GM23248 (cell line): ENCODE results near the gene NFATC3. TPM values are rescaled to one million over a fixed set of nuclear protein-coding genes. Genes with fewer than 3 reads are reported as not detected.

Experiments
- DNase-seq: peaks from one replicate; pipeline ENCODE4 v3.0.0-alpha.2; 2015
- H2AFZ ChIP-seq: fragments of 200-600 bp; sonication (generic); 2 replicates; pipeline ENCODE4 v1.6.1; 2016; ENCODE audit warnings: antibody characterized with exemption
- H3F3A ChIP-seq: fragments of 200-600 bp; sonication (generic); 2 replicates; pipeline ENCODE4 v1.6.1; 2016; ENCODE audit warnings: mild to moderate bottlenecking, antibody characterized with exemption, mixed run types; ENCODE audit not compliant: insufficient read depth
- H3K27ac ChIP-seq: fragments of 200-600 bp; sonication (generic); 2 replicates; pipeline ENCODE4 v1.5.1; 2016; ENCODE audit warnings: mild to moderate bottlenecking
- H3K27me3 ChIP-seq: fragments of 200-600 bp; sonication (generic); replicated peaks from 2 replicates; pipeline ENCODE4 v1.6.1; 2016; ENCODE audit warnings: mild to moderate bottlenecking; ENCODE audit not compliant: insufficient read depth
- H3K36me3 ChIP-seq: fragments of 200-600 bp; sonication (generic); 2 replicates; pipeline ENCODE4 v1.6.1; 2016; ENCODE audit warnings: low read depth, mild to moderate bottlenecking
- H3K4me1 ChIP-seq: fragments of 200-600 bp; sonication (generic); 2 replicates; pipeline ENCODE4 v1.6.1; 2016; ENCODE audit warnings: mild to moderate bottlenecking; ENCODE audit not compliant: insufficient read depth
- H3K4me2 ChIP-seq: fragments of 200-600 bp; sonication (generic); one replicate; pipeline ENCODE4 v1.6.1; 2016; ENCODE audit warnings: mild to moderate bottlenecking; ENCODE audit not compliant: unreplicated experiment
- H3K4me3 ChIP-seq: fragments of 200-600 bp; sonication (generic); 2 replicates; pipeline ENCODE4 v1.5.1; 2016; ENCODE audit warnings: mild to moderate bottlenecking
- H3K79me2 ChIP-seq: fragments of 200-600 bp; sonication (generic); 2 replicates; pipeline ENCODE4 v1.6.1; 2016; ENCODE audit warnings: mild to moderate bottlenecking; ENCODE audit not compliant: insufficient read depth
- H3K9ac ChIP-seq: fragments of 200-600 bp; sonication (generic); 2 replicates; pipeline ENCODE4 v1.6.1; 2016; ENCODE audit warnings: mild to moderate bottlenecking
- H3K9me2 ChIP-seq: fragments of 200-600 bp; sonication (generic); 2 replicates; pipeline ENCODE4 v1.6.1; 2016; ENCODE audit warnings: mixed run types, mild to moderate bottlenecking, moderate library complexity; ENCODE audit not compliant: insufficient read depth
- H3K9me3 ChIP-seq: fragments of 200-600 bp; sonication (generic); one replicate; pipeline ENCODE4 v1.6.1; 2017; ENCODE audit warnings: low read depth
- H4K20me1 ChIP-seq: fragments of 200-600 bp; sonication (generic); 2 replicates; pipeline ENCODE4 v1.6.0; 2016; ENCODE audit not compliant: insufficient read depth
- EZH2 ChIP-seq: fragments of 200-600 bp; sonication (generic); IDR thresholded peaks from 2 replicates; pipeline ENCODE4 v1.6.1; 2018; ENCODE audit warnings: antibody characterized with exemption, mild to moderate bottlenecking; ENCODE audit not compliant: insufficient read depth, poor library complexity, severe bottlenecking
- EZH2phosphoT487 ChIP-seq: fragments of 200-600 bp; sonication (generic); IDR thresholded peaks from 2 replicates; pipeline ENCODE4 v1.6.1; 2018; ENCODE audit warnings: antibody characterized with exemption, moderate library complexity, mild to moderate bottlenecking, low read depth; ENCODE audit not compliant: insufficient read depth
- WGBS, 2 experiments: methylation state at CpG; one replicate each; pipeline ENCODE4 v1.1.6; 2015 to 2017; ENCODE audit warnings: low lambda C conversion rate in 2 of 2, low coverage in 1 of 2; ENCODE audit errors: missing lambda C conversion rate in 2 of 2; 5-methylcytosine and 5-hydroxymethylcytosine counted together
- in situ Hi-C: fragments of 300-500 bp; cut with MboI; formaldehyde crosslinking; loops from 2 replicates; pipeline ENCODE4 v1.15.0; 2020
- polyA plus RNA-seq: library from polyadenylated mRNA; unstranded; fragments of >200 nt; fragmentation: Nextera tagmentation; extraction: Ambion mirVana; gene quantifications from 2 replicates; pipeline ENCODE4 v1.2.1, GENCODE V29; 2016
- total RNA-seq: library from RNA; depleted of rRNA; stranded (reverse); fragments of >200 nt; shearing (Covaris generic); gene quantifications from 2 replicates; pipeline ENCODE4 v1.2.3, GENCODE V29; 2014

Gene NFATC3
- total and polyA plus RNA-seq, 2 experiments from 2014 or later: 10.2 to 14.2 TPM

DNA sequence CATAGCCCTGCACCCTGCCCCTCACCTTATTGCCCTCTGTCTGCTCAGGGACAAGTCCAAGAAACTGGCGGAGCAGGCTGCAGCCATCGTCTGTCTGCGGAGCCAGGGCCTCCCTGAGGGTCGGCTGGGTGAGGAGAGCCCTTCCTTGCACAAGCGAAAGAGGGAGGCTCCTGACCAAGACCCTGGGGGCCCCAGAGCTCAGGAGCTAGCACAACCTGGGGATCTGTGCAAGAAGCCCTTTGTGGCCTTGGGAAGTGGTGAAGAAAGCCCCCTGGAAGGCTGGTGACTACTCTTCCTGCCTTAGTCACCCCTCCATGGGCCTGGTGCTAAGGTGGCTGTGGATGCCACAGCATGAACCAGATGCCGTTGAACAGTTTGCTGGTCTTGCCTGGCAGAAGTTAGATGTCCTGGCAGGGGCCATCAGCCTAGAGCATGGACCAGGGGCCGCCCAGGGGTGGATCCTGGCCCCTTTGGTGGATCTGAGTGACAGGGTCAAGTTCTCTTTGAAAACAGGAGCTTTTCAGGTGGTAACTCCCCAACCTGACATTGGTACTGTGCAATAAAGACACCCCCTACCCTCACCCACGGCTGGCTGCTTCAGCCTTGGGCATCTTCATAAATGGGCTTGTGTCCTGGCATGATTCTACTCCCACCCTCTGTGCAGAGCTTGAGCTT is 6.3 kb upstream of the NFATC3 start:
- Histone ChIP-seq H3K9ac (no peak overlapping the region), H3K36me3 (no peaks in the 10 kb centered on the region), H3K4me3 (no peak overlapping the region), H2AFZ (no peak overlapping the region), H4K20me1 (no peaks in the 10 kb centered on the region), H3F3A (no peaks in the 10 kb centered on the region), H3K27me3 (no peaks in the 10 kb centered on the region), H3K9me3 (no peaks in the 10 kb centered on the region), H3K79me2 (no peaks in the 10 kb centered on the region), H3K4me1 (no peaks in the 10 kb centered on the region), H3K4me2 (no peak overlapping the region), H3K9me2 (no peaks in the 10 kb centered on the region), H3K27ac (no peak overlapping the region)
- in situ Hi-C loops: no loop called here
- TF ChIP-seq EZH2phosphoT487: no peak
- no peak for TF ChIP-seq EZH2
- no peak for DNase-seq
- WGBS, 2 experiments: 91 to 93% methylated on average over 8 of the region's 8 CpGs

DNA sequence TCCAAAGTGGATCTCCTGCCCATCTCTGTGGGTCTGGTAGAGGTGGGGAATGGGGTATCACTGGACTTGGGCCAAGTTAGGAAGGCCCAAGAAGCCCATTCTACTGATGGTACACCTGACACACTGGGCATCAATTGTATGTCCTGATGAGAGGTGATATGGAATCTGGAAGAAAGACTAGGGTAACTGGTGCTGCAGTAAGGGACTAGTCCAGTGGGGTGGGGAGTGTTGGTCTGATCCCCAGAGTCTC is 5.9 kb upstream of the NFATC3 start:
- H3K9me2 ChIP-seq: no peaks in the 10 kb centered on the region
- no peak for TF ChIP-seq EZH2
- no peak for TF ChIP-seq EZH2phosphoT487
- H3K36me3 ChIP-seq: no peaks in the 10 kb centered on the region
- no peaks in the 10 kb centered on the region for H3K9me3 ChIP-seq
- H4K20me1 ChIP-seq: no peaks in the 10 kb centered on the region
- H3K27me3 ChIP-seq: no peaks in the 10 kb centered on the region
- H3K4me1 ChIP-seq: peaks cover 4% of the 10 kb centered on the region
- no peaks in the 10 kb centered on the region for H3K79me2 ChIP-seq
- no peak overlapping the region for H3K4me2 ChIP-seq
- no peak overlapping the region for H2AFZ ChIP-seq
- no peaks in the 10 kb centered on the region for H3F3A ChIP-seq
- in situ Hi-C loops: no loop called here
- no peak overlapping the region for H3K4me3 ChIP-seq
- no peak overlapping the region for H3K27ac ChIP-seq
- H3K9ac ChIP-seq: no peak overlapping the region
- no peak for DNase-seq

DNA sequence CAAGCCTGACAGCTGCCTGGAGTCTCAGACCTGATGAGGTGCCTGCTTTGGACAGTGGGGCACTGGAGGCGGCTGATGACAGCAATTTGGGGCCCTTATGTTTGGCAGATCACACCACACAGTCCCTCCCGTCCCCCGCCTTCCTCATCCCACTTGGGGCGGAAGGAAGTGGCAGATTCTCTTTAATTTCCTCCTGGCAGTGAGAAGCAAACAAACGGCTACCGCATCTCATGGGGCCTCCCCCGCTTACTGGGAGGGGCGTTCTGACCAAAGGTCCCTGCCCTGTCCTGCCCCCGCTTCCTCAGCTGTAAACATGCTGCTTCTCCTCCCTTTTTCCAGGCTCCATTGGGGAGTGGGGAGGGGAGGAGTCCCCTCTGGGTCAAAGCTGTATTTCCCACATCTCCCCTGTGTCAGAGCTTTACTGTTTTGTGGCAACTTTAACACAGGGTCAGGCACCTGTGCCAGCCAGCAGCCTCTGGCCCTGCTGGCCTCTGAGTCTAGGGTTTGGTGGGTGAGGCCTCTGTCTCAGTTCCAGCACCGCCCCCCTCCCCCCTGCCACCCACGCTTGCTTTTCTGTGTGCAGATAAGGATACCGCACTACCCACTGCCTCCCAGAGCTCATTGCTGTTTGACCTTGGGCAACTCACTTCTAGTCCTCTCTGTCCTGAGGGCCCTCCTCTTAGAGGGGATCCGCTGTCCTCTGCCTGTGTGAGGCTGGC is 5.4 kb upstream of the NFATC3 start:
- WGBS, 2 experiments: 78 to 81% methylated on average over 13 of the region's 13 CpGs
- in situ Hi-C loops: no loop called here
- no peak overlapping the region for H3K4me3 ChIP-seq

DNA sequence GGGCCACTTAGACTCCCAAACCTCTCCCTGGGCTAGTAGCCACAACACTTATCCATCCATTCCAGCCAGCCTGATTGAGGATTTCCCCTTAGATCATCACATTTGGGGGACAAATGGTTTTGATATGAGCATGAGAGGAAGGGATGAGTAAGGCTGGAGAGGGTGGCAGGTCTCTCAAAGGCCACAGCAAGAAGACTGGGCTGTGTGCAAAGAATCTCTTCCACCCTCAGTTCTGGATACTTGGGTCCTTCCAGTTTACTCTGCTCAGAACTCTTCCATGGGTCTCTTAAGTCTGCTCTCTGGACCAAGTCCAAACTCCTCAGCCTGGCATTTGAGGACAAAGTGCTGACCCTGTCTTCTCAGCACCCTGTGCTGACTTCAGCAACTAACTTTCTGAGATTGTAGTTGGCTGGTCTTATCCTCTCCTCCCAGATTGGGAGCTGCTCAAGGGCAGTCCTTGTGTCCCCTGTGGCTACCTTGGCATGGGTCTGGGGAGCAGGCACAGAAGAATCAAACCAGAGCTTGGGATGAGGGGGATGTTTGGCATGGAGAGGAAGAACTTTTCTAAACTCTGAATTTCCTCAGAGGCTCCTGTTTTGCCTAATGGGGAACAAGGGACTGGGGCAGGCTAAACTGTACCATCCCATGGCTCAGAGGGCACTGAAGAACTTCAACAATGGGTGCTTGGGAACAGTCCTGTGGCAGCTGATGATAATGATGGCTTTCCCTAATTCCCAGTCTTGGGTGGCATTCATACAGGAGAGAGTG is 3.1 kb upstream of the NFATC3 start:
- Histone ChIP-seq H3K4me1 (peaks cover 9% of the 10 kb centered on the region), H3K9ac (no peak overlapping the region), H3F3A (peaks cover 13% of the 10 kb centered on the region), H3K9me2 (no peaks in the 10 kb centered on the region), H3K27ac (no peak overlapping the region), H3K4me2 (no peak overlapping the region), H3K36me3 (no peaks in the 10 kb centered on the region), H4K20me1 (no peaks in the 10 kb centered on the region), H3K4me3 (no peak overlapping the region), H3K79me2 (peaks cover 15% of the 10 kb centered on the region), H2AFZ (no peak overlapping the region), H3K9me3 (no peaks in the 10 kb centered on the region), H3K27me3 (no peaks in the 10 kb centered on the region)
- DNase-seq: peak; percentile 14
- in situ Hi-C loops: no loop called here
- TF ChIP-seq EZH2 (no peak), EZH2phosphoT487 (no peak)

More for the DNA sequence above, 5.4 kb upstream of the NFATC3 start:
- no peak overlapping the region for H3K27ac ChIP-seq
- H3K4me2 ChIP-seq: no peak overlapping the region
- no peak for TF ChIP-seq EZH2
- no peak for TF ChIP-seq EZH2phosphoT487
- H2AFZ ChIP-seq: no peak overlapping the region
- no peak for DNase-seq
- H3K9ac ChIP-seq: no peak overlapping the region
- no peaks in the 10 kb centered on the region for H3K36me3 ChIP-seq
- no peaks in the 10 kb centered on the region for H4K20me1 ChIP-seq
- no peaks in the 10 kb centered on the region for H3K79me2 ChIP-seq
- peaks cover 6% of the 10 kb centered on the region for H3K4me1 ChIP-seq
- no peaks in the 10 kb centered on the region for H3K9me2 ChIP-seq
- no peaks in the 10 kb centered on the region for H3K9me3 ChIP-seq
- no peaks in the 10 kb centered on the region for H3F3A ChIP-seq
- H3K27me3 ChIP-seq: no peaks in the 10 kb centered on the region
